SK-N-SH (cell line): ENCODE results near the gene ZGRF1.

Source experiments
- CHD2 ChIP-seq: fragments of 150-350 bp; IDR thresholded peaks from 2 replicates; pipeline ENCODE4 v1.6.1; 2018; ENCODE audit warnings: low read length; ENCODE audit not compliant: partially characterized antibody
- ELF1 ChIP-seq: IDR thresholded peaks from 2 replicates; pipeline ENCODE4 v1.4.0; 2012
- GABPA ChIP-seq: IDR thresholded peaks from 2 replicates; pipeline ENCODE4 v1.4.0; 2012; ENCODE audit warnings: low read depth, mild to moderate bottlenecking
- JUND ChIP-seq: IDR thresholded peaks from 2 replicates; pipeline ENCODE4 v1.4.0; 2012
- SMC3 ChIP-seq: IDR thresholded peaks from 2 replicates; pipeline ENCODE4 v1.6.1; 2012; ENCODE audit warnings: low read depth, low read length, improper control_type of control experiment
- TF ChIP-seq, protein P1 (sequence below): fragments of 200-600 bp; sonication (generic); IDR thresholded peaks from 2 replicates; pipeline ENCODE4 v1.6.1; 2017; ENCODE audit warnings: antibody characterized with exemption, mild to moderate bottlenecking, moderate library complexity
- TF ChIP-seq, protein P2 (sequence below): fragments of 150-350 bp; IDR thresholded peaks from 2 replicates; pipeline ENCODE4 v1.6.1; 2017; ENCODE audit warnings: antibody characterized with exemption, low read length, low read depth, borderline replicate concordance
- TF ChIP-seq, protein P3 (sequence below): IDR thresholded peaks from 2 replicates; pipeline ENCODE4 v1.4.0; 2012; ENCODE audit warnings: low read depth, borderline replicate concordance

DNA sequence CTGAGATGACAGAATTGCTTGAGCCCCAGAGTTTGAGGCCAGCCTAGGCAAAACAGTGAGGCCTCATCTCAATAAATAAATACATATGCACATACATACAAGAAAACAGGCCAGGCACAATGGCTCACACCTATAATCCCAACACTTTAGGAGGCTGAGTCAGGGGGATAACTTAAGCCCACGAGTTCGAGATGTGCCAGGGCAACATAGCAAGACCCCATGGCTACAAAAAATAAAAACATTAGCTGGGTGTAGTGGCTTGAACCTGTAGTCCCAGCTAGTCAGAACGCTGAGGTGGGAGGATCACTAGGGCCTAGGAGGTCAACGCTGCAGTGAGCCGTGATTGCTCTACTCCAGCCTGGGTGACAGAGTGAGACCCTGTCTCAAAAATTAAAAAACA lies 69.2 kb downstream of the ZGRF1 start:
- TF ChIP-seq SMC3 (no peak), ELF1 (no peak), GABPA (no peak), JUND (no peak), CHD2 (no peak)
- TF ChIP-seq, protein P1, sequence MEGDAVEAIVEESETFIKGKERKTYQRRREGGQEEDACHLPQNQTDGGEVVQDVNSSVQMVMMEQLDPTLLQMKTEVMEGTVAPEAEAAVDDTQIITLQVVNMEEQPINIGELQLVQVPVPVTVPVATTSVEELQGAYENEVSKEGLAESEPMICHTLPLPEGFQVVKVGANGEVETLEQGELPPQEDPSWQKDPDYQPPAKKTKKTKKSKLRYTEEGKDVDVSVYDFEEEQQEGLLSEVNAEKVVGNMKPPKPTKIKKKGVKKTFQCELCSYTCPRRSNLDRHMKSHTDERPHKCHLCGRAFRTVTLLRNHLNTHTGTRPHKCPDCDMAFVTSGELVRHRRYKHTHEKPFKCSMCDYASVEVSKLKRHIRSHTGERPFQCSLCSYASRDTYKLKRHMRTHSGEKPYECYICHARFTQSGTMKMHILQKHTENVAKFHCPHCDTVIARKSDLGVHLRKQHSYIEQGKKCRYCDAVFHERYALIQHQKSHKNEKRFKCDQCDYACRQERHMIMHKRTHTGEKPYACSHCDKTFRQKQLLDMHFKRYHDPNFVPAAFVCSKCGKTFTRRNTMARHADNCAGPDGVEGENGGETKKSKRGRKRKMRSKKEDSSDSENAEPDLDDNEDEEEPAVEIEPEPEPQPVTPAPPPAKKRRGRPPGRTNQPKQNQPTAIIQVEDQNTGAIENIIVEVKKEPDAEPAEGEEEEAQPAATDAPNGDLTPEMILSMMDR, result no peak
- TF ChIP-seq, protein P2, sequence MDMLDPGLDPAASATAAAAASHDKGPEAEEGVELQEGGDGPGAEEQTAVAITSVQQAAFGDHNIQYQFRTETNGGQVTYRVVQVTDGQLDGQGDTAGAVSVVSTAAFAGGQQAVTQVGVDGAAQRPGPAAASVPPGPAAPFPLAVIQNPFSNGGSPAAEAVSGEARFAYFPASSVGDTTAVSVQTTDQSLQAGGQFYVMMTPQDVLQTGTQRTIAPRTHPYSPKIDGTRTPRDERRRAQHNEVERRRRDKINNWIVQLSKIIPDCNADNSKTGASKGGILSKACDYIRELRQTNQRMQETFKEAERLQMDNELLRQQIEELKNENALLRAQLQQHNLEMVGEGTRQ, result no peak
- TF ChIP-seq, protein P3, sequence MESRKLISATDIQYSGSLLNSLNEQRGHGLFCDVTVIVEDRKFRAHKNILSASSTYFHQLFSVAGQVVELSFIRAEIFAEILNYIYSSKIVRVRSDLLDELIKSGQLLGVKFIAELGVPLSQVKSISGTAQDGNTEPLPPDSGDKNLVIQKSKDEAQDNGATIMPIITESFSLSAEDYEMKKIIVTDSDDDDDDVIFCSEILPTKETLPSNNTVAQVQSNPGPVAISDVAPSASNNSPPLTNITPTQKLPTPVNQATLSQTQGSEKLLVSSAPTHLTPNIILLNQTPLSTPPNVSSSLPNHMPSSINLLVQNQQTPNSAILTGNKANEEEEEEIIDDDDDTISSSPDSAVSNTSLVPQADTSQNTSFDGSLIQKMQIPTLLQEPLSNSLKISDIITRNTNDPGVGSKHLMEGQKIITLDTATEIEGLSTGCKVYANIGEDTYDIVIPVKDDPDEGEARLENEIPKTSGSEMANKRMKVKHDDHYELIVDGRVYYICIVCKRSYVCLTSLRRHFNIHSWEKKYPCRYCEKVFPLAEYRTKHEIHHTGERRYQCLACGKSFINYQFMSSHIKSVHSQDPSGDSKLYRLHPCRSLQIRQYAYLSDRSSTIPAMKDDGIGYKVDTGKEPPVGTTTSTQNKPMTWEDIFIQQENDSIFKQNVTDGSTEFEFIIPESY, result no peak
